ENCODE results near the gene HRCT1. TPM values are rescaled to one million over a fixed set of nuclear protein-coding genes. Genes with fewer than 3 reads are reported as not detected.

The HRCT1 gene
- total RNA-seq, 1 donor from 2014 or later, result not detected

GRCh38 chr9:35915681-35916294, 9.8 kb downstream of the HRCT1 start:
- Mint-ChIP-seq H3K27me3 (no peaks in the 10 kb centered on the region), H3K36me3 (ENCODE audit: low read depth) (no peaks in the 10 kb centered on the region), H3K4me3 (no peak overlapping the region), H3K27ac (no peak overlapping the region), H3K9me3 (no peaks in the 10 kb centered on the region), H3K4me1 (peaks cover 11% of the 10 kb centered on the region)
- DNase-seq, result no peak
- intact Hi-C loops (cut with micrococcal nuclease), result no loop called here

DNA sequence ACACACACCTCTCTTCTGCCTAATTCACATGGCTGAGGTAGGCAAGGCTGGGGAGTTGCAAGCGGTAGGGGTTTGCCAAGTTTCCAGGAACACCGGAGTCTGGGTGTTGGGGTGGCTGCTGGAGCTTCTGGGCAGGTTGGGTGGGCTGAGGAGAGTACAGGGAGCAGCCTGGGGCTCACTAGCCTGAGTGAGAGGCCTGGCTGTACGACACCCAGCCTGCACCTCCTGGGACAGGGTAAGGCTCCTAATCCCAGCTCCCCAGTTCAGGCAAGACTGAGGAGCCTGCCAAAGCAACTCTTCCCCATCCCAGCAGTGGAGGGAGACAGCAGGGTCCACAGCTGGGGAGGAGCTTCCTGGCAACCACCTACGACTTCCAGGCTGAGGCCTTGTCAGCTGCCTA, 11.3 kb downstream of the HRCT1 start:
- Mint-ChIP-seq H3K27ac (no peak overlapping the region), H3K9me3 (no peaks in the 10 kb centered on the region), H3K36me3 (ENCODE audit: low read depth) (no peaks in the 10 kb centered on the region), H3K4me3 (no peak overlapping the region), H3K27me3 (no peaks in the 10 kb centered on the region), H3K4me1 (peaks cover 2% of the 10 kb centered on the region)
- intact Hi-C loops (cut with micrococcal nuclease), result no loop called here
- DNase-seq, result no peak

DNA sequence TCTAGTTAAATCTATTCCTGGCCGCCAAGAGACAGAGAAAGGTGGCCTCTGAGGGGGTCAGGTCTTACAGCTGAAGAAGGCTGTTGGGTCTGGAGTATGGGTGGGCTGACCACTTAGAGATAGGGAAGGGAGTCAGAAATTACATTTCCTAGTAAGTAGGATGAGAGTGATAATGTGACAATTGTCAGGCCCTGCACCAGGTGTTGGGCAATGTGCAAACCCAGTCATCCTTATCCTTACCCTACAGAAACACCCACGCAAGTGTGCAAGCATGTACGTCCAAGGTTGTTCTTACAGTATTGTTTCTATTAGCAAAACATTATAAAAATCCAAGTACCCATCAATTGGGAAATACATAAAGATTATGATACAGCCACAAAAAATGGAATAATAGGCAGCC, 12.8 kb downstream of the HRCT1 start:
- Mint-ChIP-seq H3K9me3 (no peaks in the 10 kb centered on the region), H3K27me3 (no peaks in the 10 kb centered on the region), H3K27ac (no peak overlapping the region), H3K4me1 (no peaks in the 10 kb centered on the region), H3K4me3 (no peak overlapping the region), H3K36me3 (ENCODE audit: low read depth) (no peaks in the 10 kb centered on the region)
- intact Hi-C loops (cut with micrococcal nuclease), result no loop called here
- DNase-seq, result no peak

DNA sequence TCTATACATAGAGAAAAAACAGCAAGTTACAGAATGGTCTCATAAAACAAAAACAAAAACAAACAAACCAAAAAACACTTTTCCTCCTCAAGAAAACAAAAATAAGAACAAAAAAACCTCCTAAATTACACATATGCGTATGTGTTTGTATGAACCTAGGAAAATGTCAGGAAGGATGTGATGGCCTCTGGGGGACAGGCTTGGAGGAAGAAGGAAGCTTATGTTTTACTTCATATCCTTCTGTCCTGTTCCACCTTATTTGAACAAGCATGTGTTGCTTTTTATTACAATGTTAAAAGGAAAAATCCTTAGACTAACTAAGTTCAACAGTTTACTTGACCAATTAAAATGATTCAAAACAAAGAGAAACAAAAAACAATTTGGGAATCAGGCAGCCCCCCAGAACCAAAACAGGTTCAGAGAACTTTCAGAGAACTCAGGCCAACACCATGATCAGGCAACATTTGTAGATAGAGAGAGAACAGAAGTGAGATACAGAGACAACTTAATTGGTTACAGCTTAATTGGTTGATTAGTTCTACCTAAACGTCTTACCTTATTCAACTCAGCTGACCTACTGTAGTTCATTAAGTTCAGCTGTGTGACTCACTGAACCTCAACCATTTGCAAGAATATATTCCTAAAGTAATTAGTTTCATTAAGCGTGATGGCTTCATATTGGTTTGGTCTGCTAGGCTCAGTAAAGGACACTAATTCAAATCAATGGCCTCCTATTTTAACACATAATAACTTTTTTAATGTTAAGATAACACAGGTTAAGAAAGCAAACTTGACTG, 13.4 kb downstream of the HRCT1 start:
- no peaks in the 10 kb centered on the region for H3K9me3 Mint-ChIP-seq
- H3K27ac Mint-ChIP-seq, result no peak overlapping the region
- H3K36me3 Mint-ChIP-seq (ENCODE audit: low read depth), result no peaks in the 10 kb centered on the region
- peaks cover 2% of the 10 kb centered on the region for H3K4me1 Mint-ChIP-seq
- intact Hi-C loops (cut with micrococcal nuclease), result no loop called here
- H3K27me3 Mint-ChIP-seq, result no peaks in the 10 kb centered on the region
- DNase-seq, result no peak
- H3K4me3 Mint-ChIP-seq, result no peak overlapping the region

DNA sequence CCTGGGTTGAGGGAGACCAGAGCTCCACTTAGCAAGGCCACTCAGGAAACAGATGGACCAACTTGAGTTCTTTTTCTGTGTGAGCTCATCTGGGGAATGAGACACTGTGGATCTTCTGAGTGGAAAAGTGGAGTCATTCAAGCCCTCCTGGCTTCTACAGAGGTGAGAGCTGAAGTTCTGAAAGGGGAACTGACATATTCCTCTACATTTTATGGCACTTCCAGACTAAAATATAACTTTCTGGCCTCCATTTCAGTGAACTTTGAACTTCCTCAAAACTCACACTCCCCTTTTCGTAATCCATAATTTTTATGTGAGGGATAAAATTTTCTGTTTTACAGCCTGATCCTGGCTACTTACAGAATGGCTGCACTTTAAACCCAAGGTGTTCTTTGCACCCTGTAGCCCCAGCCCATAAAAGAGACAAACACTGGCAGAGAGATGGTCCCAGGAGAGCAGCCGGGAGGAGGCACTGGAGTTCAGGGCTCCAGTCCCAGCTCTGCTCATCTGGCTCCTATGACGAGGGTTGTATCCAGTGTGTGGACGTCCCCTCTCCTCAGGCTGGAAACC, 14.1 kb downstream of the HRCT1 start:
- no peaks in the 10 kb centered on the region for H3K27me3 Mint-ChIP-seq
- intact Hi-C loops (cut with micrococcal nuclease), result no loop called here
- no peaks in the 10 kb centered on the region for H3K36me3 Mint-ChIP-seq (ENCODE audit: low read depth)

DNA sequence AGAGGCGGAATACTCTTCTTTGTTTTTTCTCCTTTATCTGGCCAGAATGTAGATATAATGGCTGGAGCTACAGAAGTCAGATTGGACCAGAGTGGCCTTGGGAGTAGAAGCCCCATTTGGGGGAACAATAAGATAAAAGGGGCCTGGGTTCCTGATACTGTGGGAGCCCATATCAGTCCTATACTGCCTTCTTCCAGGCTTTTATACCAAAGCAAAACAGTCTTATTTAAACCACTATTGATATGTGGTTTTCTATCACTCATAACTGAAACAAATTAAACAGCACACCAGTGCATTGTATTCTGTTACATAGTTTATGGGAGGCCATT, 17.6 kb downstream of the HRCT1 start:
- H3K9me3 Mint-ChIP-seq, result no peaks in the 10 kb centered on the region
- no peak for DNase-seq
- H3K36me3 Mint-ChIP-seq (ENCODE audit: low read depth), result no peaks in the 10 kb centered on the region
- peaks cover 5% of the 10 kb centered on the region for H3K4me1 Mint-ChIP-seq
- no peak overlapping the region for H3K4me3 Mint-ChIP-seq
- intact Hi-C loops (cut with micrococcal nuclease), result no loop called here
- no peak overlapping the region for H3K27ac Mint-ChIP-seq
- peaks cover 6% of the 10 kb centered on the region for H3K27me3 Mint-ChIP-seq

More for the DNA sequence above, 14.1 kb downstream of the HRCT1 start:
- DNase-seq, result no peak
- Mint-ChIP-seq H3K27ac (no peak overlapping the region), H3K4me3 (no peak overlapping the region), H3K9me3 (no peaks in the 10 kb centered on the region), H3K4me1 (peaks cover 5% of the 10 kb centered on the region)

DNA sequence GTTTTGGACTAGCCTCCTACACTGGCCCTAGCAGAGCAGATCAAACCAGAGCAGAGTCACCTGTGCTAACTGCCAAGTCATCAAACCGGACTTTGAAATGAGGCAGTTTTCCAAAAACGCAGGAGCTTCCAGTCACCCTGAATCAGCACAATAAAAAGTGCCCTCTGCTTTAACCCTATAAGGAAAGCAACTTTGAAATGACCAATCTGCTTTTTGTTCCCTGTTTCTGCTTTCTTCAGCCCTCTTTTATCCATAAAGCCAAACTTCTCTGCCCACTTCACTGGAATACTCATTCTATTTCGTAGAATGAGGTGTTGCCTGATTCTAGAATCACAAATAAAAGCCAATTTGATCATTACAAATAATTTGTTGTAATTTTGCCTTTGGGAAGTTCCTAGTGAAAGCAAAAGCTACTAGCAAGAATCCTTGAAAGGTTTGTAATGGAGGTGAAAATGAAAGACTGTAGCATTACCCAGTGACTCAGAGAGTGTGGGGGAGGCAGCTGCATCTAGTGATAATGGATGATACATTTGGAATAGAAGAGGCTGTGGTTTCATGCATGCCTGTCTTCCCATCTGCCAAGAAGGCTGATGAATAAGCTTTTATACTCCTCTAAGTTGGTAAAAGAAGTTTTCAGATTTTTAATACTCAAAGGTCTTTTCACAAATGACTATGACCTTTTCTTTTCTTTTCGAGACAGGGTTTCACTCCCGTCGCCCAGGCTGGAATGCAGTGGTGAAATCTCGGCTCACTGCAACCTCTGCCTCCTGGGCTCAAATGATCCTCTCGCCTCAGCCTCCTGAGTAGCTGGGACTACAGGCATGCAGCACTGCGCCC, 18.1 kb downstream of the HRCT1 start:
- no peak for DNase-seq
- no peaks in the 10 kb centered on the region for H3K36me3 Mint-ChIP-seq (ENCODE audit: low read depth)
- intact Hi-C loops (cut with micrococcal nuclease), result loop anchor here (1.0 kb wide), 2 partner anchors 9 to 13 kb away; no protein-coding TSS in a partner anchor
- peaks cover 7% of the 10 kb centered on the region for H3K27me3 Mint-ChIP-seq
- H3K9me3 Mint-ChIP-seq, result no peaks in the 10 kb centered on the region
- peaks cover 5% of the 10 kb centered on the region for H3K4me1 Mint-ChIP-seq
- no peak overlapping the region for H3K4me3 Mint-ChIP-seq
- no peak overlapping the region for H3K27ac Mint-ChIP-seq

GRCh38 chr9:35928591-35929452, 22.8 kb downstream of the HRCT1 start:
- intact Hi-C loops (cut with micrococcal nuclease), result no loop called here
- peaks cover 19% of the 10 kb centered on the region for H3K4me1 Mint-ChIP-seq
- H3K9me3 Mint-ChIP-seq, result no peaks in the 10 kb centered on the region
- no peak for DNase-seq
- H3K36me3 Mint-ChIP-seq (ENCODE audit: low read depth), result no peaks in the 10 kb centered on the region
- no peak overlapping the region for H3K4me3 Mint-ChIP-seq
- peaks cover 16% of the 10 kb centered on the region for H3K27me3 Mint-ChIP-seq
- H3K27ac Mint-ChIP-seq, result no peak overlapping the region

- Mint-ChIP-seq H3K4me3 (no peak overlapping the region), H3K36me3 (ENCODE audit: low read depth) (no peaks in the 10 kb centered on the region)
Observed at GRCh38 chr9:35929453-35929718, 23.4 kb downstream of the HRCT1 start.

DNA sequence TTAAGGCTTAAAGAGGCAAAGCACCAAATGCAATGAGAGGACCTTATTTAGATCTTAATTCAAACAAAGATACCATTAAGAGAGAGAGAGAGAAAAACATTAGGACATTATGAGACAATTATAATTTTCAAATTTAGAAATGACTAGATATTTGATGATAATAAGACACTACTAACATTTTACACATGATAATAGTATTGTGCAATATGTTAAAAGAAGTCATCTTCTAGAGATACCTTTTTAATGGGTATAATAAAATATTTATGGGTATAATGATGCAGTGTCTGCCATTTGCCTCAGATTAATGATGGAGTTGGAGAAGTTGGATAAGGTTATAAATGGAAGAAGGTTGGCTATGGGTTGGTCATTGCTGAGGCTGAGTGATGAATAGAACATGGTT, 24.5 kb downstream of the HRCT1 start:
- DNase-seq, result no peak
- Mint-ChIP-seq H3K9me3 (no peaks in the 10 kb centered on the region), H3K36me3 (ENCODE audit: low read depth) (no peaks in the 10 kb centered on the region), H3K4me1 (peaks cover 14% of the 10 kb centered on the region), H3K27me3 (peaks cover 16% of the 10 kb centered on the region), H3K4me3 (no peak overlapping the region), H3K27ac (no peak overlapping the region)
- intact Hi-C loops (cut with micrococcal nuclease), result no loop called here

More at GRCh38 chr9:35929453-35929718, 23.4 kb downstream of the HRCT1 start:
- no peaks in the 10 kb centered on the region for H3K9me3 Mint-ChIP-seq
- H3K27me3 Mint-ChIP-seq, result peaks cover 16% of the 10 kb centered on the region
- intact Hi-C loops (cut with micrococcal nuclease), result no loop called here
- no peak for DNase-seq
- no peak overlapping the region for H3K27ac Mint-ChIP-seq
- peaks cover 17% of the 10 kb centered on the region for H3K4me1 Mint-ChIP-seq

GRCh38 chr9:35930989-35931388, 25.0 kb downstream of the HRCT1 start:
- no peaks in the 10 kb centered on the region for H3K36me3 Mint-ChIP-seq (ENCODE audit: low read depth)
- no peaks in the 10 kb centered on the region for H3K9me3 Mint-ChIP-seq
- peaks cover 16% of the 10 kb centered on the region for H3K27me3 Mint-ChIP-seq
- H3K27ac Mint-ChIP-seq, result no peak overlapping the region
- no peak overlapping the region for H3K4me3 Mint-ChIP-seq
- no peak for DNase-seq
- intact Hi-C loops (cut with micrococcal nuclease), result no loop called here
- H3K4me1 Mint-ChIP-seq, result peaks cover 14% of the 10 kb centered on the region

DNA sequence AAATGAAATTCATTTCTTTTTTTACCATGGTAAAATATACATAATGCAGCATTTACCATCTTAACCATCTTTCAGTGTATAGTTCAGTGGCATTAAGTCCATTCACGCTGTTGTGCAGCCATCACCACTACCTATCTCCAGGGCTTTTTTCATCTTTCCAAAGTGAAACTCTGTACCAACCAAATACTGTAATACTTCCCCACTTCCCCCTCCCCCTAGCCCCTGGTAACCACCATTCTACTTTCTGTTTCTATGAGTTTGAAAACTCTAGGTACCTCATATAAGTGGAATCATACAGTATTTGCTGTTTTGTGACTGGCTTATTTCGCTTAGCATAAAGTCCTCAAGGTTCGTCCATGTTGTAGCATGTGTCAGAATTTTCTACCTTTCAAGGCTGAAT, 26.7 kb downstream of the HRCT1 start:
- peak; percentile 75 for DNase-seq
- peaks cover 10% of the 10 kb centered on the region for H3K27me3 Mint-ChIP-seq
- peaks cover 3% of the 10 kb centered on the region for H3K9me3 Mint-ChIP-seq
- no peaks in the 10 kb centered on the region for H3K36me3 Mint-ChIP-seq (ENCODE audit: low read depth)
- H3K4me3 Mint-ChIP-seq, result no peak overlapping the region
- H3K27ac Mint-ChIP-seq, result no peak overlapping the region
- H3K4me1 Mint-ChIP-seq, result peaks cover 16% of the 10 kb centered on the region
- intact Hi-C loops (cut with micrococcal nuclease), result loop anchor here (1.0 kb wide), 1 partner anchor 8 kb away; no protein-coding TSS in a partner anchor

GRCh38 chr9:35933550-35934067, 27.6 kb downstream of the HRCT1 start:
- DNase-seq, result no peak
- Mint-ChIP-seq H3K27me3 (peaks cover 10% of the 10 kb centered on the region), H3K4me1 (peaks cover 16% of the 10 kb centered on the region), H3K4me3 (no peak overlapping the region), H3K36me3 (ENCODE audit: low read depth) (no peaks in the 10 kb centered on the region), H3K9me3 (peaks cover 3% of the 10 kb centered on the region), H3K27ac (no peak overlapping the region)
- intact Hi-C loops (cut with micrococcal nuclease), result loop anchor here (1.0 kb wide), 1 partner anchor 9 kb away; no protein-coding TSS in a partner anchor
